Stimulated activated CD4-positive, alpha-beta T cell treated with anti-CD3 and anti-CD28 coated beads, Interleukin-2, amount 100 ng/mL, for 4 hours (primary cell): ENCODE measurements around the gene FHAD1.
"Not testable (repeated sequence)": the region's sequence is repeated elsewhere in the genome, so short reads cannot be mapped to it uniquely, and the experiment has no call there.

Source experiments
- DNase-seq: peaks from one replicate; pipeline ENCODE4 v3.0.0-alpha.2; 2020; ENCODE audit warnings: low read depth

Gene FHAD1

DNA sequence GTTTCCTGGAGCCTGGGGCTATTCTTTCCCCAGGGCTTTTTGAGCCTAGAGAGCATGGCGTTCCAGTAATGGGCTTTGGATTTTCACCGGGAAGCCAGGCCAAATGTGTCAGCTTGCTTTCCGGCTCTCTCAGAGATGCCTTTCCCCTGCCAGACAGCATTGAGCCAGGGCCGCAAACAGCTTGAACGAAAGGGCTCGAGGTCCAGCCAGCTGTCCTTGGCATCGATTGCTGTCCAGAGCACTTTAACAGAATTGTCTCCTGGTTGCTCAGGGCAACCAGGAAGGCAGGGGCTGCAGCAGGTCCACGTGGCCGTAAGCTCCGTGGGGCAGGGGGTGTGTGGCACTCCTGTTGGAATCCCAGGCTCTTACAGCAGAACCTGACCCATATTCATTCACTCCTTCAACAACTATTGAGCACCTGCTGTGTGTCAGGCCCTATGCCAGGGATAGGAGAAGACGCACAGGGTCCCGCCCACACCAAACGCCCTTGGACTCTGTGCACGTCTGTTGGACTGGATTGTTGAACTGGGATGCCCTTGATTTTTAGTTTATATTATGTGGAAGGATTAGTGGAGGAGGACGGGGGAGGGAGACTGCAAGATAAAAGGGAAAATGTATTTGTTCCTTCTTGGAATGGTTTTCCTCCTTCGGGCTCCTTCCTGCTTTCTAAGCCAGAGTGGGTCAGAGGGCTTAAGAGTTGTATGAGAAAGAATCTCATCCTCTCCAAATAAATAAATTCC is 123.9 kb downstream of the FHAD1 start:
- DNase-seq, result no peak

DNA sequence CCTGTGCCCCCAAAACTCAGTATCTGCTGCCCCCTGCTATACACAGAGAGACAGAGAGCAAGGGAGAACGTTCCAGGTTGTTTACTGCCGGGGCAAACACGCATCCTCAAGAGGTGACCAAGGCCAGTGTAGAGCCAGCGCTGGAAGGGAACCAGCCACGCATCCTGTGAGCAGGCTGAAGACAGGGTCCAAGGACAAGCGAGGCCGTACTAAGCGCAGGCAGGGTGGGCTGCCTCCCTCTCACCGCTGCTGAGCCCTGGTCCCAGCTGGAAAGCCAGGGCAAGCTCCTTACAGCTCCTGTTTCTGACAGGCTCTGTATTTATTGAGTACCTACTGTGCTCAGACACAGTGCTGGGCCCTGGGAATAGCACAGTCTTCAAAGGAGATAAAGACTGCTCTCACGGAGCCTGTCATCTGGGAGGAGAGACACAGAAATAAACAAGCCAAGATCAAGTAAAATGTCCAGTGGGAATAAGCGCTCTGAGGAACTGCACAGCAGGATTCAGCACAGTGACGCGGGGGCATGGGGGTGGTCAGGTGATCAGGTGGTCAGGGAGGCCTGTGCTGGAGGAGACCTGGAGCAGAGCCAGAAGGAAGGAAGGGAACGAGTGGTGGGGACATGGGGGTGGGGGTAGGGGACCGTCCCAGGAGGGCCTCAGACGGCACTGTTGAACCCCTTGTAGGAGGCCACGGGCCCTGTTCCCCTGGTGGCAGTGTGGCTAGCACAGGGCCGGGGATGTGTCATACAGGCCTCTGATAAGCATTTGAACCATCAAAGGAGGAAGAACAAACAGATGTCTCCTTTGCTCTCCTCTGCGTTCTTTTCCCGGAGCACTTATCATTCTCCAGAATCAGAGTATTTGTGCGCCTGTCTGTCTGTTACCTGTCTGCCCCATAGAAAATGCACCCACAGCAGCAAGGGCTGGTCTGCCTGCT is 124.9 kb downstream of the FHAD1 start:
- DNase-seq, result no peak

DNA sequence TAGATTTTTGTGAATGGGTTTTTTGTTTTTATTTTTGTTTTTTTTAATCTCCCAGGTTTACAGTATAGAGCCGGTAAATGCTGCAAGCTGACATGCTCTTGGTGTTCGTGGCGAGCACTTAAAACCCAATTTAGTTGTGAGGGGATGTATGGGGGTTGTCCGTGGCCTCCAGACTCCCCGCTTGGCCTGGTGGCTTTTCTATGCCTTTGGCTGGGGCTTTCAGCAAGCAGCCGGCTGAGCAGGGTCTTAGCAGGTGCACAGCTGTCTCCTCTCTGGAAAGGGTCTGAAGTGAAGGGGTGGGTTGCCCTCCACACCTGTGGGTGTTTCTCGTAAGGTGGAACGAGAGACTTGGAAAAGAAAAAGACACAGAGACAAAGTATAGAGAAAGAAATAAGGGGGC is 131.7 kb downstream of the FHAD1 start:
- DNase-seq, result no peak

DNA sequence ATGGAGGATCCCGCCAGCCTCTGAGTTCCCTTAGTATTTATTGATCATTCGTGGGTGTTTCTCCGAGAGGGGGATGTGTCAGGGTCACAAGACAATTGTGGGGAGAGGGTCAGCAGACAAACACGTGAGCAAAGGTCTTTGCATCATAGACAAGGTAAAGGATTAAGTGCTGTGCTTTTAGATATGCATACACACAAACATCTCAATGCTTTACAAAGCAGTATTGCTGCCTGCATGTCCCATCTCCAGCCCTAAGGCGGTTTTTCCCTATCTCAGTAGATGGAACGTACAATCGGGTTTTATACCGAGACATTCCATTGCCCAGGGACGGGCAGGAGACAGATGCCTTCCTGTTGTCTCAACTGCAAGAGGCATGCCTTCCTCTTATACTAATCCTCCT is 132.1 kb downstream of the FHAD1 start:
- not testable (repeated sequence) for DNase-seq

- DNase-seq, result no peak
These were observed 133.8 kb downstream of the FHAD1 start for GRCh38 chr1:15380601-15381508.

- DNase-seq, result no peak
These were observed 134.8 kb downstream of the FHAD1 start for GRCh38 chr1:15381805-15382204.

- DNase-seq, result no peak
These were observed 135.8 kb downstream of the FHAD1 start for GRCh38 chr1:15382601-15383518.

DNA sequence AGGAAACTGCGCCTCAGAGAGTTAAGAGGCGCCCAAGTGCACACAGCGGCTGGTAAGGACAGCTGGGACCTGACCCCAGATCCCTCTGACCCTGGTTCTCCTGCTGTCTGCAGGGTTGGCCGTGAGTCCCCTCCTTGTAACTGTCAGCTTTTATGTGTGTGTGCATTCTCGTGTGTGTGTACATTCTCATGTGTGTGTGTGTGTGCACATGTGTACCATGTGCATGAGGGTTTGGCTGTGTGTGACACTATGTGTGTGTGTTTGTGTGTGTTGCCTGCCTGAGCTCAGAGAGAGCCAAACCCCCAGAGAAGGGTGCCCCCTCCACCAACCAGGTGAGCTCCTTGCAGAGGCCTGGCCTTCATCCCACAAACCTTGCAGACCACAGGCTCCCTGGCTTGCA is 136.8 kb downstream of the FHAD1 start:
- no peak for DNase-seq

- DNase-seq, result no peak
These were observed 137.4 kb downstream of the FHAD1 start for GRCh38 chr1:15384301-15384901.

GRCh38 chr1:15385420-15385819 is 138.4 kb downstream of the FHAD1 start:
- no peak for DNase-seq

DNA sequence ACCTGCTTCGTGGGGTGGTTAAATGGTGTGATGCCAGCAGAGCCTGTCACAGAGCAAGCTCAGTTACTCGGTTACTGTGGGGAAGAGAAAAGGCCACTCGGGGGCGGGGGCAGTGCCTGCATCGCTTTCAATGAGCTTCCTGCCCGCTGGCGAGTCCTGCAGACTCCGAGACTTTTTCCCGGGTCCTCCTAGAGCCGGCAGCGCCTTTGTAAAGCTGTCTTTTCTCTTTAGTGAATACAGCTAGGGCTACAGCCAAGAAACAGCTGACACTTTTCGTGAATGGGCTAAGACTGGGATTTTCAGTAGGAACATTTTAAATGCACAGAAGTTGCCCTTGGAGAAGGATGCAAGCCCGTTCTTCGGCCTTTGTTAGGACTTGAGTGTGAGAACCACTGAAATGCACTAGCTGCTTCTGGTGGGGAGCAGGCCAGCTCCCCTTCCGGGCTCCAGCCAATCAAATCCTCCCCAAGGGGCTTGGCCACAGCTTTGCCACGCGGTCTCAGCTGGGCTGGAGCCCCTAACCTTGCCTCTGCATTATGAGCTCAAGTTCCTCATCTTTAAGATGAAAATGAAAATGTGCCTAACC is 139.2 kb downstream of the FHAD1 start:
- DNase-seq, result no peak

DNA sequence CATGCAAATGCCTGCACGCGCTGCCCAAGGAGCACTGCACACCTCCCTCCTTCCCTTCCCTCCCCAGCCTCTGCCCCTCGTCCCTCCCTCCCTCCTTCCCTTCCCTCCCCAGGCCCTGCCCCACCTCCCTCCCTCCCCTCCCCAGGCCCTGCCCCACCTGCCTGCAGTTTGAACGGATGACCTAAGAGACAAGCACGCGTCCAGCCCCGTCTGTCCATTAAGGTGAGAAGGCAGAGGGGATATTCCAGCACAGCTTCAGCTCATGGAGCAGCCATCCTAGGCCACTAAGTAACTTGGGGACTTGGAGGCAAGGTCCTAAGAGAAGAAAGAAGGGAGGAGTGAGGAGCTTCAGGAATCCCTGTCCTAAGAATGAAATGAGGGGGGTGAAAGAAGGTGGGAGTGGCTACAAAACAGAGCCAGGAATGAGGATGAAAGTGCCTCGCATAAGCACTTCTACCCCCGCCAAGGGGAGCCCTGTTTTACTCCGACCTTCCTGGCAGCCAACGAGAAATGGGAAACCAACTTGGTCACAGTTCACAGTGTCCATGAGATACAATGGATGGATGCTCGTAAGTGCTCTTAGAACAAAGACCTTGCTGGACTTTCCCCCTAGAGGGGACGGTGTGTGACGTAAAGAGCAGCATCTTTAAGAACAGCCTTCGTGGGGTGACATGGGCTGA is 141.3 kb downstream of the FHAD1 start:
- no peak for DNase-seq

DNA sequence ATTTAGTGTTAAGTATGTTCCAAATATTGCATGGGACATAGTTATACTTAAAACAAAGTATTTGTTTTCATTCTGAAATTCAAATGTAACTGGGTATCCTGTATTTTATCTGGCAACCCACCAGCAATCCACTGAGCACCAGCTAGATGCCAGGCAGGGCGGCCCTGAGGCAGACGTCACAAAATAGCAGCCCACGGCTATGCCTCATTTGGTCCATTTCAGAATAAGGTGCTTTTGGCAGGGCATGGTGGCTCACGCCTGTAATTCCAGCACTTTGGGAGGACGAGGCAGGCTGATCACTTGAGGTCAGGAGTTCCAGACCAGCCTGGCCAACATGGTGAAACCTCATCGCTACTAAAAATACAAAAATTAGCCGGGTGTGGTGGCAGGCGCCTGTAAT is 142.8 kb downstream of the FHAD1 start:
- DNase-seq, result not testable (repeated sequence)

DNA sequence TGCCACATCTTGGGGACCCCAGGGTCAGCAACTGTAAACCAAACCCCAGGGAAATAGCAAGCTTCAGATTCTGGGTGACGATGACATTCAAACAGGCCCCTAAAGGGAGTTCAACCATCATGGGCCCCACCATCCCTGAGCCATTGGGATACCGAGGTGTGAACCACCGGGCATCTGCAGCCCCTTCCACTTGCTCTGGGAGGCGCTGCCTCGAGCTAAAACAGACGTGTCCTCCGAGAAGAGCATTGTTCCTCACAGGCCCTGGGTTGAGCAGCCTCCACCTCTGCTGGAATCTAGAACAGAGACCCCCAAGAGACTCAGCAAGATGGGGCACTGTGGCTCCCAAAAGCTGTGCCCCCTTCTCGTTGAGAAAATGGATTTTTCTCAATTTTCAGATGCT is 143.6 kb downstream of the FHAD1 start:
- DNase-seq, result no peak

- no peak for DNase-seq
These were observed 144.3 kb downstream of the FHAD1 start for GRCh38 chr1:15391366-15391765.

DNA sequence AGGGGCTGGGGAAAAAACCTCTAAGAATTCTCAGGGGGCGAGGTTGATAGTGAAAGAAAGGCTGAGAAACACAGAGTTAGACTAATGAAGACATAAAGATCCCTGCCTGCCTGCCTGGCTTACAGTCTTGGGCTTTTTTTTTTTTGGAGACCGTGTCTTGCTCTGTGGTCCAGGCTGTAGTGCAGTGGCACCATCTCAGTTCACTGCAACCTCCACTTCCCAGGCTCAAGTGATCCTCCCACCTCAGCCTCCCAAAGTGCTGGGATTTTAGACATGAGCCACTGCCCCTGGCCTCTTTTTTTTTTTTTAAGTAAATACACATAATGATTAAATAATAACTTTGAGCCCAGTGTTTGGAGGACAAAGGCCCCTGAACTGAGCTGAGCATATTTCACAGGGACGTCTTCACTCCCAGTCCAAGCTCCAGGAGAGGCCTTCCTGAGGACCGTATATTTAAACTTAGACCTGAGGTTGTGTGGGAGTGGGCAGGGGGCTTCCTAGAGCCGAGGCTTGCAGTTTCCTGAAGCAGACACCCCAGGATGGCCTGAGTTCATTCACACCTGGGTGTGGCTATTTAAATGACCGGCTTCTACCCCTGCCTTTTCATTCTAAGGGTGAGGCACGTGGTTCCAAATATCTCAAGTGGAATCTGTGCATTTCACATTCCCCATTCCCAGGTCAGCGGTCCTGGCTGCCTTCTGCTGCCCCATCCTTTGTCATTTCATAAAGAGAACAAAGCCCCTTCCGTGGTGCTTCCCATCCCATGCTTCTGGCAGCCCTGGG is 146.6 kb downstream of the FHAD1 start:
- no peak for DNase-seq

DNA sequence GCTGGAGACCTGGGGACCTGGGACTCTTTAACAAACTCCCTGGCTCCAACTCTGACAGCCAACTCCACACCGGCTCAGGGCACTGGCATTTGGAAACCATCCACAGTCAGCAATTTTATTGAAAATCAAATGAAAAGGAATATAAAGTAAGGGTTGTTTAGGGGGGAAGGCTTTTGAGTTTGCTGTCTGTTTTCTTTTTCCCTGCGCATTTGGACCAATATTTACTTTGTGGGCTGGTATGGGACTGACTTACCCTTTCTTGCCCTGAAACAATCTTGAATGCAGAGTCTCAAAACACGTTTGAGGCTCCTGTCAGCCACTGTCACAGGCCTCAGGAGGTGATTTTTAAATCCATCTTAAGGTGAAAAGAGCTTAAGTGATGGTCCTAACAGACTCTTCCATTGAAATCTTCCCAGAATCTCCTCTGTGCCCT is 147.3 kb downstream of the FHAD1 start:
- DNase-seq, result no peak

DNA sequence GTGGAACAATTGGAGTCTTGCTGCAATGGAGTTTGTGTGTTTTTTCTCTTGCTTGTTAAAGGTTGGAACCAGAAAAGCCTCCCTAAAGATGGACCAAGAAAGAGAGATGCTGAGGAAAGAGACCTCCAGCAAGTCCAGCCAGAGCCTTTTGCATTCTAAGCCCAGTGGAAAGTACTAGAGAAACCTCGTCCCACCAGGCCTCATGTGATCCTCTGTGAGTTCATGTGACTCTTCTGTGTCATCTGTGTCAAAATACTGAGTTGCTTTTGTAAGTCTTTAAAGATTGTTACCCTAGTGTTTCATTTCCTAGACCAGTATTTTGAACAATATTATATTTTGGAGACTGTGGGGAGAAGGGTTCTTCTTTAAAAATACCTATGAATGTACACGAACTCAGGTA is 150.2 kb downstream of the FHAD1 start:
- DNase-seq, result no peak

GRCh38 chr1:15399710-15400109 is 152.7 kb downstream of the FHAD1 start:
- DNase-seq, result no peak
